GM19397 (cell line): Measurements from ENCODE around the gene RBX1.
"Not testable (repeated sequence)": the region's sequence is repeated elsewhere in the genome, so short reads cannot be mapped to it uniquely, and the experiment has no call there.

Experiments
- ATAC-seq: cut with Tn5 transposase; IDR thresholded peaks from one replicate; pipeline ENCODE4 v1.9.1; 2021; ENCODE audit warnings: mild to moderate bottlenecking, moderate library complexity; ENCODE audit not compliant: unreplicated experiment

Gene RBX1

GRCh38 chr22:40950962-40951794 lies at the start of gene RBX1:
TSS of gene RBX1 (plus strand) at chr22:40951378. CDS start at chr22:40951399, 21 bp downstream.
- ATAC-seq, result peak; percentile 79

GRCh38 chr22:40904101-40904500 lies 47.1 kb upstream of the RBX1 start:
- ATAC-seq, result no peak

GRCh38 chr22:40908895-40909294 lies 42.3 kb upstream of the RBX1 start:
- no peak for ATAC-seq

GRCh38 chr22:40911772-40912171 lies 39.4 kb upstream of the RBX1 start:
- no peak for ATAC-seq

GRCh38 chr22:40912987-40913386 lies 38.2 kb upstream of the RBX1 start:
- ATAC-seq, result not testable (repeated sequence)

GRCh38 chr22:40919446-40919845 lies 31.7 kb upstream of the RBX1 start:
- ATAC-seq, result no peak

- ATAC-seq, result no peak
These were observed 30.7 kb upstream of the RBX1 start for GRCh38 chr22:40920526-40920925.

- no peak for ATAC-seq
These were observed 28.5 kb upstream of the RBX1 start for GRCh38 chr22:40922484-40923303.

GRCh38 chr22:40928657-40929056 lies 22.5 kb upstream of the RBX1 start:
- no peak for ATAC-seq

- ATAC-seq, result no peak
These were observed 18.8 kb upstream of the RBX1 start for GRCh38 chr22:40932396-40932795.

- no peak for ATAC-seq
These were observed 12.0 kb upstream of the RBX1 start for GRCh38 chr22:40939202-40939601.

GRCh38 chr22:40951795-40952605 lies 822 bp downstream of the RBX1 start:
- no peak for ATAC-seq

GRCh38 chr22:40953471-40953870 lies 2.3 kb downstream of the RBX1 start:
- no peak for ATAC-seq

- ATAC-seq, result no peak
These were observed 2.9 kb downstream of the RBX1 start for GRCh38 chr22:40954113-40954512.

GRCh38 chr22:40955571-40955970 lies 4.4 kb downstream of the RBX1 start:
- ATAC-seq, result no peak

- ATAC-seq, result no peak
These were observed 6.4 kb downstream of the RBX1 start for GRCh38 chr22:40957601-40958000.

GRCh38 chr22:40958299-40958698 lies 7.1 kb downstream of the RBX1 start:
- ATAC-seq, result no peak

GRCh38 chr22:40960145-40960544 lies 9.0 kb downstream of the RBX1 start:
- ATAC-seq, result no peak

- ATAC-seq, result no peak
These were observed 15.0 kb downstream of the RBX1 start for GRCh38 chr22:40965936-40966725.

- ATAC-seq, result no peak
These were observed 15.5 kb downstream of the RBX1 start for GRCh38 chr22:40966726-40967085.
